ENCODE measurements around the gene SYT15B.
A peak's percentile ranks its signal among the peaks of the same experiment; 100 is the strongest.
"Not testable (repeated sequence)": the region's sequence is repeated elsewhere in the genome, so short reads cannot be mapped to it uniquely, and the experiment has no call there.

The SYT15B gene

GRCh38 chr10:47744881-47745280, 18.5 kb downstream of the SYT15B start:
- not testable (repeated sequence) for H3K4me3 ChIP-seq (replicated peaks; ENCODE audit: low read depth, low read length); DNase-seq (ENCODE audit: extremely low read depth, low read depth)

GRCh38 chr10:47743611-47744550, 19.5 kb downstream of the SYT15B start:
- DNase-seq (ENCODE audit: extremely low read depth, low read depth): not testable (repeated sequence)

GRCh38 chr10:47740868-47741267, 22.5 kb downstream of the SYT15B start:
- not testable (repeated sequence) for DNase-seq (ENCODE audit: extremely low read depth, low read depth); H3K4me3 ChIP-seq (replicated peaks; ENCODE audit: low read depth, low read length)

More at GRCh38 chr10:47743611-47744550, 19.5 kb downstream of the SYT15B start:
- peak overlapping the region; percentile 39 for H3K4me3 ChIP-seq (replicated peaks; ENCODE audit: low read depth, low read length)

GRCh38 chr10:47730911-47731310, 32.5 kb downstream of the SYT15B start:
- not testable (repeated sequence) for H3K4me3 ChIP-seq (replicated peaks; ENCODE audit: low read depth, low read length); DNase-seq (ENCODE audit: extremely low read depth, low read depth)

- DNase-seq (ENCODE audit: extremely low read depth, low read depth); H3K4me3 ChIP-seq (replicated peaks; ENCODE audit: low read depth, low read length): not testable (repeated sequence)
These were observed 37.7 kb downstream of the SYT15B start for GRCh38 chr10:47725740-47726139.

- not testable (repeated sequence) for H3K4me3 ChIP-seq (replicated peaks; ENCODE audit: low read depth, low read length); DNase-seq (ENCODE audit: extremely low read depth, low read depth)
These were observed 38.3 kb downstream of the SYT15B start for GRCh38 chr10:47725047-47725446.

- not testable (repeated sequence) for DNase-seq (ENCODE audit: extremely low read depth, low read depth); H3K4me3 ChIP-seq (replicated peaks; ENCODE audit: low read depth, low read length)
These were observed 39.3 kb downstream of the SYT15B start for GRCh38 chr10:47724119-47724518.

- not testable (repeated sequence) for DNase-seq (ENCODE audit: extremely low read depth, low read depth); H3K4me3 ChIP-seq (replicated peaks; ENCODE audit: low read depth, low read length)
These were observed 40.0 kb downstream of the SYT15B start for GRCh38 chr10:47723362-47723761.

- not testable (repeated sequence) for H3K4me3 ChIP-seq (replicated peaks; ENCODE audit: low read depth, low read length); DNase-seq (ENCODE audit: extremely low read depth, low read depth)
These were observed 46.2 kb downstream of the SYT15B start for GRCh38 chr10:47717011-47717769.

Measured in HFF-Myc (cell line).